Vagina (tissue), 2 donors: ENCODE results near the gene PRRT1B. TPM values are rescaled to one million over a fixed set of nuclear protein-coding genes. Genes with fewer than 3 reads are reported as not detected.

Source experiments
- DNase-seq, 2 donors: peaks; one replicate each; pipeline ENCODE4 v3.0.0-alpha.2; 2017; ENCODE audit errors: extremely low spot score in 2 of 2
- H3K27ac ChIP-seq: fragments of 200-600 bp; sonication (generic); one replicate; pipeline ENCODE4 v1.5.1; 2019
- H3K27me3 ChIP-seq: fragments of 200-600 bp; sonication (generic); one replicate; pipeline ENCODE4 v1.5.1; 2019
- H3K36me3 ChIP-seq, 2 donors: fragments of 200-600 bp; sonication (generic); one replicate each; pipeline ENCODE4 v1.5.1; 2017 to 2019
- H3K4me1 ChIP-seq: fragments of 200-600 bp; sonication (generic); one replicate; pipeline ENCODE4 v1.5.1; 2019
- H3K4me3 ChIP-seq, 2 donors: fragments of 200-600 bp; sonication (generic); 1 replicate in 1 of 2; 2 replicates in 1 of 2; pipeline ENCODE4 v1.5.1; 2016 to 2019
- H3K9me3 ChIP-seq: fragments of 200-600 bp; sonication (generic); one replicate; pipeline ENCODE4 v1.5.1; 2019
- CTCF ChIP-seq, 3 experiments: fragments of 450-650 bp in 2 of 3; fragments of 200-600 bp in 1 of 3; sonication (generic) in 1 of 3; IDR thresholded peaks; one replicate each; pipeline ENCODE4 v1.5.1; 2017 to 2019; ENCODE audit warnings: antibody characterized with exemption in 3 of 3, mild to moderate bottlenecking in 2 of 3, moderate library complexity in 2 of 3
- POLR2A ChIP-seq, 2 donors: fragments of 450-650 bp; IDR thresholded peaks; one replicate each; pipeline ENCODE4 v1.6.1; 2017; ENCODE audit warnings: antibody characterized with exemption in 2 of 2, mild to moderate bottlenecking in 2 of 2, moderate library complexity in 2 of 2
- POLR2AphosphoS5 ChIP-seq, 2 donors: sonication (generic); formaldehyde crosslinking; IDR thresholded peaks; one replicate each; pipeline ENCODE4 v1.9.0; 2017; ENCODE audit warnings: antibody characterized with exemption in 2 of 2, mild to moderate bottlenecking in 2 of 2, low read depth in 1 of 2; ENCODE audit not compliant: insufficient read depth in 1 of 2
- intact Hi-C: fragments of 100-400 bp; cut with DNase I; formaldehyde crosslinking; loops from one replicate; pipeline ENCODE4 v1.15.1; 2023
- total RNA-seq: library from RNA; depleted of rRNA; stranded (reverse); fragments of >200 nt; gene quantifications from one replicate; pipeline ENCODE4 v1.2.3, GENCODE V29; 2016

Gene PRRT1B
- total RNA-seq, 1 donor from 2014 or later = not detected

DNA sequence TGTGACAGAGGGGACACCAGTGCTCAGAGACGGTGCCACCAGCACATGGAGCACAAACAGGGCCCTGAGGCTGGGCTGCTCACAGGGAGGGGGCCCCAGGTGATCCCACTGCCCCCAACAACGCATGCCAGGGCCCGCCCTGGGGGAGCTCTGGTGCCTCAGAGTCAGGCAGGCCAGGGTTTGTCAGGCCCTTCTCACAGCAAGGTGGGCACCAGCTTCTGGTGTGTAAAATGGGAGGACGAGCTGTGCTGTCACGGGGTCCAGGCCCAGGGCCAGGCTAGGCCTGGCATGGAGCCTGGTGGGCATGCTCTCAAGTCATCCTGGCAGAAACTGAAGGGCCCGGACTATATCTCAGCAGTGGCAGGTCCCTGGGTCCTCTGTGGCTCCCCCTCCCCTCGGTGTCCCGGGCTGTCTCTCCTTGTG lies 34.5 kb downstream of the PRRT1B start:
- H3K4me3 ChIP-seq = no peak overlapping the region
- no peak for TF ChIP-seq POLR2AphosphoS5 (IDR thresholded peaks at IDR 0.05; ENCODE audit: insufficient read depth in 1 of 2, low read depth in 1 of 2)
- TF ChIP-seq CTCF (IDR thresholded peaks at IDR 0.05) = no peak
- TF ChIP-seq POLR2A (IDR thresholded peaks at IDR 0.05) = no peak
- H3K36me3 ChIP-seq = peaks cover 0 to 70% of the 10 kb centered on the region in 2 donors
- intact Hi-C loops = no loop called here
- no peak for DNase-seq
- H3K27ac ChIP-seq = no peak overlapping the region
- H3K4me1 ChIP-seq = no peaks in the 10 kb centered on the region
- no peaks in the 10 kb centered on the region for H3K27me3 ChIP-seq
- H3K9me3 ChIP-seq = no peaks in the 10 kb centered on the region

DNA sequence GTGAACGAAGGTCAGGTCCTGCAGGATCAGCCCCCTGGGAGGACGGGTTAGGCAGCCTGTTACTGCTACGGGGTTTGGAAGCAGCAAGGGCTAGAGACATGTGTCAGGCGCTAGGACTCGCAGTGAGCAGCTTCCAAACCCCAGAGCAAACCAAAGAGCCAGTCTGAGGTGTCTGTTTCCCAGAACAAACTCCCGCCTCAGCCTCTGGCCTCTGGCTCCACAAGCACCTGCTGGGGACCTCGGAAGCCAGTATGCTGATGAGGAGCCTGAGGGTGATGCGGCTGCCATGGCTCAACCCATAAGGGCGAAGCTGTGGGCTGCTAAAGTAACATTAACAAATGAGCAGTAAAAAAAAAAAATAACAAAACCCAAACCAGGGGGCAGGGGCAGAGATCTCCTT lies 35.0 kb downstream of the PRRT1B start:
- Histone ChIP-seq H3K27ac (no peak overlapping the region), H3K36me3 (peaks cover 0 to 76% of the 10 kb centered on the region in 2 donors), H3K4me1 (no peaks in the 10 kb centered on the region), H3K4me3 (no peak overlapping the region), H3K27me3 (no peaks in the 10 kb centered on the region), H3K9me3 (no peaks in the 10 kb centered on the region)
- TF ChIP-seq POLR2A (IDR thresholded peaks at IDR 0.05) (no peak), CTCF (IDR thresholded peaks at IDR 0.05) (no peak), POLR2AphosphoS5 (IDR thresholded peaks at IDR 0.05; ENCODE audit: insufficient read depth in 1 of 2, low read depth in 1 of 2) (no peak)
- intact Hi-C loops = no loop called here
- DNase-seq = no peak

GRCh38 chr9:131582056-131582455 lies 36.7 kb downstream of the PRRT1B start:
- H3K36me3 ChIP-seq = peaks cover 0 to 78% of the 10 kb centered on the region in 2 donors
- TF ChIP-seq POLR2A (IDR thresholded peaks at IDR 0.05) (no peak), POLR2AphosphoS5 (IDR thresholded peaks at IDR 0.05; ENCODE audit: insufficient read depth in 1 of 2, low read depth in 1 of 2) (no peak), CTCF (IDR thresholded peaks at IDR 0.05) (no peak)

GRCh38 chr9:131582466-131583336 lies 37.4 kb downstream of the PRRT1B start:
- Histone ChIP-seq H3K36me3 (peaks cover 0 to 83% of the 10 kb centered on the region in 2 donors), H3K4me3 (no peak overlapping the region), H3K27me3 (no peaks in the 10 kb centered on the region), H3K9me3 (no peaks in the 10 kb centered on the region), H3K27ac (no peak overlapping the region), H3K4me1 (no peaks in the 10 kb centered on the region)
- TF ChIP-seq CTCF (IDR thresholded peaks at IDR 0.05) (no peak), POLR2A (IDR thresholded peaks at IDR 0.05) (no peak), POLR2AphosphoS5 (IDR thresholded peaks at IDR 0.05; ENCODE audit: insufficient read depth in 1 of 2, low read depth in 1 of 2) (no peak)
- no peak for DNase-seq
- intact Hi-C loops = no loop called here

More at GRCh38 chr9:131582056-131582455, 36.7 kb downstream of the PRRT1B start:
- Histone ChIP-seq H3K27me3 (no peaks in the 10 kb centered on the region), H3K9me3 (no peaks in the 10 kb centered on the region), H3K4me3 (no peak overlapping the region), H3K27ac (no peak overlapping the region), H3K4me1 (no peaks in the 10 kb centered on the region)
- intact Hi-C loops = no loop called here
- DNase-seq = no peak

GRCh38 chr9:131583337-131583645 lies 38.0 kb downstream of the PRRT1B start:
- H3K36me3 ChIP-seq = peaks cover 0 to 83% of the 10 kb centered on the region in 2 donors
- TF ChIP-seq CTCF (IDR thresholded peaks at IDR 0.05) (no peak), POLR2A (IDR thresholded peaks at IDR 0.05) (no peak), POLR2AphosphoS5 (IDR thresholded peaks at IDR 0.05; ENCODE audit: insufficient read depth in 1 of 2, low read depth in 1 of 2) (no peak)
- intact Hi-C loops = no loop called here

More at GRCh38 chr9:131583337-131583645, 38.0 kb downstream of the PRRT1B start:
- no peaks in the 10 kb centered on the region for H3K27me3 ChIP-seq
- no peak overlapping the region for H3K4me3 ChIP-seq
- no peaks in the 10 kb centered on the region for H3K4me1 ChIP-seq
- no peak for DNase-seq
- H3K27ac ChIP-seq = no peak overlapping the region
- no peaks in the 10 kb centered on the region for H3K9me3 ChIP-seq
